GM12864 (cell line): Measurements from ENCODE around the gene BRD2.

Source experiments
- DNase-seq: peaks from one replicate; pipeline ENCODE4 v3.0.0-alpha.2; 2011; ENCODE audit warnings: low read depth
- H3K4me3 ChIP-seq: 2 replicates; pipeline ENCODE4 v1.5.1; 2011; ENCODE audit warnings: mild to moderate bottlenecking, low read depth, low read length, control low read depth
- TF ChIP-seq, protein P1 (sequence below): IDR thresholded peaks from 2 replicates; pipeline ENCODE4 v1.5.1; 2011; ENCODE audit warnings: low read depth, mild to moderate bottlenecking, moderate library complexity, low read length, control low read depth, inconsistent platforms; ENCODE audit errors: missing control alignments

Gene BRD2

DNA sequence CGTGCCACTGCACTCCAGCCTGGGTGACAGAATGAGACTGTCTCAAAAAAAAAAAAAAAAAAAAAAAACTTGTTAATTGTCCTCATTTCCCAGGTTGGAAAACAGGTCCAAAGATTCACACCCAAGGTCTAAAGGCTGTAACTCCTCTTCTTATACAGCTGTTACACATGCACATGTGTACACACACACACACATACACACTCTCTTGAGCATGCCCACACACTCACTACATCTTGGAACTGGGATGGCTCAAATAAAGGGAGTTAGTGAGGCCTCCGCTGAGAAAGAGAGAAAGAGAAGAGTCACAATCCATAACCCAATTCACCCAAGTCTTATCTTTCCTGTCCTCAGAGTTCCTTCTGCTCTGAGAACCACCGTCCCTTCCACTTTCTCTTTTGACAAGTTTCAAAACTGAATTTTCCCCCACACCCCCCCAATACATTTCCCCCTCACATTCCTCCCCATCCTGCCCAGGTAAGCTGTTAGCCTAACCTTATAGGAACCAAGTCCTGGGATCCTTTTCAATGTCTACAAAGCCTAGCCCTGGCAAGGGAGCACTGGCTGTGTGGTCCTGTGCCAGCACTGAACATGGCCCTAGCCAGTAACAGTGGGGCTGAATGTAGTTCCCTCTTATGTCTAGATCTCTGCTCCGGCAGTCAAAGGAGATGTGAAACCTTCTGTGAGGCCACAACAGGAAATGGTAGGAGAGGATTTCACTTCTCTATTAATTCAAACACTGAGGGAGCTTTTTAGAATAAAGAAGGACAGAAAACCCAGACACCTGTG, 24.3 kb upstream of the BRD2 start:
- peak; percentile 89 for DNase-seq
- TF ChIP-seq, protein P1, sequence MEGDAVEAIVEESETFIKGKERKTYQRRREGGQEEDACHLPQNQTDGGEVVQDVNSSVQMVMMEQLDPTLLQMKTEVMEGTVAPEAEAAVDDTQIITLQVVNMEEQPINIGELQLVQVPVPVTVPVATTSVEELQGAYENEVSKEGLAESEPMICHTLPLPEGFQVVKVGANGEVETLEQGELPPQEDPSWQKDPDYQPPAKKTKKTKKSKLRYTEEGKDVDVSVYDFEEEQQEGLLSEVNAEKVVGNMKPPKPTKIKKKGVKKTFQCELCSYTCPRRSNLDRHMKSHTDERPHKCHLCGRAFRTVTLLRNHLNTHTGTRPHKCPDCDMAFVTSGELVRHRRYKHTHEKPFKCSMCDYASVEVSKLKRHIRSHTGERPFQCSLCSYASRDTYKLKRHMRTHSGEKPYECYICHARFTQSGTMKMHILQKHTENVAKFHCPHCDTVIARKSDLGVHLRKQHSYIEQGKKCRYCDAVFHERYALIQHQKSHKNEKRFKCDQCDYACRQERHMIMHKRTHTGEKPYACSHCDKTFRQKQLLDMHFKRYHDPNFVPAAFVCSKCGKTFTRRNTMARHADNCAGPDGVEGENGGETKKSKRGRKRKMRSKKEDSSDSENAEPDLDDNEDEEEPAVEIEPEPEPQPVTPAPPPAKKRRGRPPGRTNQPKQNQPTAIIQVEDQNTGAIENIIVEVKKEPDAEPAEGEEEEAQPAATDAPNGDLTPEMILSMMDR = no peak
- H3K4me3 ChIP-seq = peak overlapping the region; percentile 54

DNA sequence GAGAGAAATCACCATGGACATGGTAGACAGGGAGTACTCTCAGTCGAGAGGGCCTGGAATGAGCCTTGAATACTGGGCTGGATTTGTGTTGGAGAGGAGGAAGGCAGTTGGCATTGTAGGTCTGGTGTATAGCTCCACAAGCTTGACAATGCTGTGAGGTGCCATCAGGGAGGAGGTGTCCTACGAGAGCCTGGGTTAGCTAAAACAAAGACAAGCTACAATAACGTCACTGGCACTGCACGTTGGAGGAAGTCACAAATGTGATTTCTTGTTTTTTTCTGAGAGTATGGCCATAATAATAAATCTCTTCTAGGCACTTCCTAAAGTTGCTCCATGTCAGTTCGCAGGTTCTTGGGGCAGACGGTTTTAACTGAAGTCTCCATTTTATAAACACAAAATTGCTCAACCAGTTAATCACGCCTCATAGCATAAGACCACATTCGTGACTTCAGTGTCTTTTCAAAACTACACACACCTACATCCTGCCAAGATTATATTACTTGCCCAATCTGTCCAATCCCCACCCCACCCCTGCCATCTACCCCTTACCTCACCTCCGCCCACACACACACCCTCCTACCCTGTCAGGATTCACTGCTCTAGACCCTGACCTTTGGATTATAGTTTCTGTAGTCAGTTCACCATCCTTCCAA, 23.2 kb upstream of the BRD2 start:
- DNase-seq = no peak
- H3K4me3 ChIP-seq = peak overlapping the region; percentile 20
- TF ChIP-seq, protein P1 = no peak

DNA sequence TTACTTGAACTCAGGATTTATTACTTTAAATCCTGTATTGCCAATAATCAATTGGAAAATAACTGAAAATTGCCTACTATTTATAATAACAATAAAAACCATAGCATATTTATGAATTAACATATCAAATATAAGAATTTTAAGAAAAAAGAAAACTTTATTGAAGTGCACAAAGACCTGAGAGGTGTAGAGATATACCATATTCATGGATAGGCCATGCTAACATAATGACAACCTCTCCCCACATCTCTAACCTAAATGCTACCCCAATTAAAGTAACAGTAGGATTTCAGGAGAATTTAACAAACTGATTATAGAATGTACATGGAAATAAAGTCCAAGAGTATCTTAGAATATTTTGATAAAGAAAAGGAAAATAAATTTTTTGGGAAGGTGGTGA, 22.4 kb upstream of the BRD2 start:
- DNase-seq = no peak
- H3K4me3 ChIP-seq = no peak overlapping the region
- TF ChIP-seq, protein P1 = no peak

GRCh38 chr6:32946893-32947292, 21.5 kb upstream of the BRD2 start:
- no peak overlapping the region for H3K4me3 ChIP-seq
- TF ChIP-seq, protein P1 = no peak
- no peak for DNase-seq

GRCh38 chr6:32947552-32948465, 20.6 kb upstream of the BRD2 start:
- H3K4me3 ChIP-seq = peak overlapping the region; percentile 5
- TF ChIP-seq, protein P1 = peak; percentile 68
- DNase-seq = no peak

- TF ChIP-seq, protein P1 = no peak
- no peak for DNase-seq
- peak overlapping the region; percentile 83 for H3K4me3 ChIP-seq
These were observed 19.3 kb upstream of the BRD2 start for GRCh38 chr6:32949113-32949512.
